Activated CD4-positive, CD25-positive, alpha-beta regulatory T cell treated with anti-CD3 and anti-CD28 coated beads, Interleukin-2, amount 50 U/mL, for 72 hours (primary cell): ENCODE measurements around the gene ISOC2.
A peak's percentile ranks its signal among the peaks of the same experiment; 100 is the strongest.
"Not testable (repeated sequence)": the region's sequence is repeated elsewhere in the genome, so short reads cannot be mapped to it uniquely, and the experiment has no call there.

Source experiments
- DNase-seq: peaks from one replicate; pipeline ENCODE4 v3.0.0; 2021

ISOC2 gene, protein sequence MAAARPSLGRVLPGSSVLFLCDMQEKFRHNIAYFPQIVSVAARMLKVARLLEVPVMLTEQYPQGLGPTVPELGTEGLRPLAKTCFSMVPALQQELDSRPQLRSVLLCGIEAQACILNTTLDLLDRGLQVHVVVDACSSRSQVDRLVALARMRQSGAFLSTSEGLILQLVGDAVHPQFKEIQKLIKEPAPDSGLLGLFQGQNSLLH

DNA sequence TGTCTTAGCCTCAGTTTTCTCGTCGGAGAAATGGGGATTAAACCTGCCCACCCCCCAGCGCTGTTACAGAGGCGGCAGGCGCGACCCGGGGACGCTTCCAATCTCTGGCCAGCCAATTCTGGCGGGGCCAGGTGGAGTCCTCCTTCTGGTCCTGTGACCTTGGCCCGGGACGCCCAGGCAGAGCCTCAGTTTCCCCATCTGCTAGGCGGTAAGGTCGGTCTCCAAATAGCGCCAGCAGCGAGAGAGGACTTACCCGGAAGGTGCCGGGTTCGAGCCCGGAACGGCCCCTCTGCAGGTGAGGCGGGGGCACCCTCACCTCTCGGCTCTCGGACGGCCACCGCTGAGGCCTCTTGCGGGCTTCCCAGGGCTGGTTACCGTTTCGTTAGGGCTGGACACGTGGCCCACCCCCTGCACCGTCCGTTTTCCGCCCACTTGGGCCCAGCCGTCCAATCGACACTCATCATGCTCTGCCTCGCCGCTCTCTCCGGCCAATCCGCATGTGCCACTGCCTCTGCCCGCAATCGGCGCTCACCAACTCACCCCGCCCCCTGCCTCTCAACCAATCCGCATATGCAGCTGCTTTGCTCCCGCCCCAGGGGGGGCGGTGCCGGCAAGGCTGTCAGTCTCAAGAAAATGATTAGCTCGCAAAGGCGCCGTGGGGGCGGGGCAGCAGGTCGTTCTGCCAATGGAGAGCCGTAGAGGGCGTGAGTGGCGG is at the start of gene ISOC2:
Gene ISOC2, minus strand, starts transcription at position 384 of the 715 bp plus-strand sequence. CDS start 5,156 bp downstream, outside the sequence.
- DNase-seq = peak; percentile 100

DNA sequence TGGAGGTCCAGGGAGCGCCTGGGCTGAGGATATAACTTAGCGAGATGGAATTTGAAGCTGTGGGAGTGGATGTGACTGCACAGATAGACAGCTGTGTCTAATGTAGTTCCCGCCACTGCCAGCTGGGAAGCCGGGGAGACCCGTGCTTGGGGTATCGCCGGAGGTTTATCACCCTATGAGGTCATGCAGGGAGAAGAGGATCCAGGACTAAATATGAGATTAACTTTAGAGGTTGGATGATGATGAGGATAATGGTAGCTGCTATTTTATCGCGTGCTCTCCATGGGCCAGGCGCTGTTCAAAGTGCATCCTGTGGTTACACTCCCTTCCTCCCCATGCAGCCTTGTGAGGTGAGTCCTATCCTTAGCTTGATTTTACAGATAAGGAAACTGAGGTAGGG is 46.7 kb upstream of the ISOC2 start:
- DNase-seq = no peak

DNA sequence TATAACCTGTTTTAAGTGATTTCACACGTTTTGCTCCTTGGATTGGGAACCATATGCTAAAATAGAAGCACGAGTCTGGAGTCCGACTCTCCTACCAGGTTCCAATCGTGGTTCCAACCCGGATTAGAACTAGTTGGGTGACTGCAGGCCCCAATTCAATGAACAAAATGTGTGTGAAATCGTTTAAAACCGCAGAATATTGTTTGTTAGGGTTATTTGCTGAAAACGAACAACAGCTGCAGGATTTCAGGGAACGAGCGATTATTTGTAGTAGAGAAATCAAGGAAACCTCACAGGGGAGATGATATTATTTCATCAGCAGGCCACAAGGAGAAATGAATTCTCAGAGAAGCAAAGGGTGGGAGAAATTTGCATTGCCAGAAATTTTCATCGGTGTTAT is 43.5 kb upstream of the ISOC2 start:
- DNase-seq = no peak

DNA sequence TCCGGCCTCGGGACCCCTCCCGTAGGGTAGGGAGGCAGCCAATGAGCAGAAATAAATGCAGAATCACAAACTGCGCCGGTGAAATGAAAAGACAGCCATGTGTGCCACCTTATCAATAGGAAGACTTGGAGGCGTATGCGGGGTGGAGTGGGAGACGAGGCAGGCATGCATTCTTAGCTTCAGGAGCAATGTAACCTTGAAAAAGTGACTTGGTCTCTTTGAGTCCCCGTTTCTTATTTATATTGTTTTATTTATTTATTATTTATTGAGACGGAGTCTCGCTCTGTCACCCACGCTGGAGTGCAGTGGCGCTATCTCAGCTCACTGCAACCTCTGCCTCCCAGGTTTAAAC is 42.8 kb upstream of the ISOC2 start:
- no peak for DNase-seq

DNA sequence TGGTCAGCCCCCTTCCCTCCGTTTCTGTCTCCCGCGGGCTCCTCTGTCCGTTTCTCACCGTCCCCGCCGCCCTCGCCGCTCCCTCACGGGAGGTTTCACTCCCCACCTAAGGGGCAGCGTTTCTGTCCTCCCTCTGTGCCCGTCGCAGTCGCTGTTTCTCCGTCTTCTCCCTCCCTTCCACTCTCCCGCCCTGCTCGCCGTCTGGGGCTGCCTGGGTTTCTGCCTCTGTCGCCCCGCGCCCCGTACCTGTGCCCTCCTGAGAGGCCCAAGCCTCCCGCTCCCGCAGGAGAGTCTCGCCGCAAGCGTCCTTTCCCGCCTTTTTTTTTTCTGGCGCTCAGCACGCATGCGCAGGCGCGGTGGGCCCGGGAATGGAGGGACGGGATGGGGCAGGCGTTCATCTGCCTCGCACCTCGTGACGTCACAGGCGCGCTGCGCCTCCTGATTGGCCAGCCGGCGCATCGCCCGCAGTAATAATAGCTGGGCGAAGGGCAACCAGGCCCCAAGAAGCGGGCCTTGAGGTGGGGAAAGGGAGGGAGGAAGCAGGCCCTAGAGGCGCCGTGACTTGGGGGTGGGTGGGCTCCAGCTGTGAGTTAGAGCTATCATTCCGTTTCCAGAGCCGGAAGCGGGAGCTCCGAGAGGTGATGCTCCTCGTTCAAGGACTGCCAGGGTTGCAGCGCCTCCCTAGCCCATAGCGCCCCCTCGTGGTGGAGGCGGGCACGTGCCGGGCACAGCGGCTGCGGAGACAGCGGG is 42.2 kb upstream of the ISOC2 start:
- peak; percentile 94 for DNase-seq

DNA sequence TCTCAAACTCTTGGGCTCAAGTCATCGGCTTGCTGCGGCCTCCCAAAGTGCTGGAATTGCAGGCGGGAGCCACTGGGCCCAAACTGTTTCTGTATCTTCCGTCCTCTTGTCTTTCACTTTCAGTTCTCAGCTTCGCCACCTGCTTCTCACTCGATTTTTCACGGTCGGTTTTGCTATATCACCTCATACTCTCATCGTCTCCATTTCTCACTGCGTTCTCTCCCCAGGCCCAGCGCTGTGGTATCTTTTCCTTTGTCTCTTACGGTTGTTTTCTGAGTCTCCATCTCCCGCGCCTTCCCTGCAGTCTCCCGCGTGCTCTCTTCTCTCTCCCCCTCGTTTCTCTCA is 41.7 kb upstream of the ISOC2 start:
- no peak for DNase-seq

DNA sequence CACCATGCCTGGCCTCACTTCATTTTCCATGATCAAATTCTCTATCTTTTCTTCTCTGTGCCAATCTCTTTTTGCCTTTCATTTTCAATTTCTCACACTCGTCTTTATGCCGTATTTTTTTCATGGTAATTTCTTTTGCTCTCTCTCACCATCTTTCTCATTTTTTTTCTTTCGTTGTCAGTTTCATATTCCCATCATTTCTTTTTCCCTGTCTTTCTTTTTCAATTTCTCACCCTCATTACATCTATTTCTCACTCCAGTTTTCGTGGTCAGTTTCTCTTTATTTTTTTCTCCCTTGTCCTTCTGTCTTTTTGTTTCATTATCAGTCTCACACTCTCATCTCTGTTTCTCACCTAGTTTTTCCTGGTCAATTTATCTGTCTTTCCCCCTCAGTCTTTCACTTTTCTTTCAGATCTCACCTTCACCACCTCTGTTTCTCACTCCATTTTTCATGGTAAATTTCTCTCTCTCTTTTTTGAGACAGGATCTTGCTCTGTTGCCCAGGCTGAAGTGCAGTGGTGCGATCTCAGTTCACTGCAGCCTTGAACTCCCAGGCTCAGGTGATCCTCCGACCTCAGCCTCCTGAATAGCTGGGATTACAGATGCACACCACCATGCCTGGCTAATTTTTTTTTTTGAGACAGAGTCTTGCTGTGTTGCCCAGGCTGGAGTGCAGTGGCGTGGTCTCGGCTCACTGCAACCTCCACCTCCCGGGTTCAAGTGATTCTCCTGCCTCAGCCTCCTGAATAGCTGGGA is 40.9 kb upstream of the ISOC2 start:
- DNase-seq = no peak

DNA sequence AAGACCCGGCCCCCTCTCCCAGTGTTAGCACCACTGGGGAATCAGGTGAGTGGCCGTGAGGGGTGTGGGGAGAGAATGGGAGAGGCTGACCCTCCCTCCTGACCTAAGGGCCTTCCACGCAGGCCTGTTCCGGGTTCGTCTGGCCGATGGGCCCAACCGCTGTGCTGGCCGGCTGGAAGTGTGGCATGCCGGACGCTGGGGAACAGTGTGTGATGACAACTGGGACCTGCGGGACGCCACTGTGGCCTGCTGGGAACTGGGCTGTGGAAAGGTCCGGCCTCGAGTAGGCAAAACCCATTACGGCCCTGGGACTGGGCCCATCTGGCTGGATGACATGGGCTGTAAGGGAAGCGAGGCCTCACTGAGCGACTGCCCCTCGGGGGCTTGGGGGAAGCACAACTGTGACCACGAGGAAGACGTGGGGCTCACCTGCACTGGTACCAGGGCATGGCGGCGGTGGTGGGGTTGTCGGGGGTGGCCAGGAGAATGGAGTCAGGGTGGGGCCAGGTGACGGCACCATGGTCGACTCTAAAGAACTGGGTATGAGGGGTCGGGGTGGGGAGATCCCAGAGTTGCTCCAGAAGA is 39.0 kb upstream of the ISOC2 start:
- no peak for DNase-seq

DNA sequence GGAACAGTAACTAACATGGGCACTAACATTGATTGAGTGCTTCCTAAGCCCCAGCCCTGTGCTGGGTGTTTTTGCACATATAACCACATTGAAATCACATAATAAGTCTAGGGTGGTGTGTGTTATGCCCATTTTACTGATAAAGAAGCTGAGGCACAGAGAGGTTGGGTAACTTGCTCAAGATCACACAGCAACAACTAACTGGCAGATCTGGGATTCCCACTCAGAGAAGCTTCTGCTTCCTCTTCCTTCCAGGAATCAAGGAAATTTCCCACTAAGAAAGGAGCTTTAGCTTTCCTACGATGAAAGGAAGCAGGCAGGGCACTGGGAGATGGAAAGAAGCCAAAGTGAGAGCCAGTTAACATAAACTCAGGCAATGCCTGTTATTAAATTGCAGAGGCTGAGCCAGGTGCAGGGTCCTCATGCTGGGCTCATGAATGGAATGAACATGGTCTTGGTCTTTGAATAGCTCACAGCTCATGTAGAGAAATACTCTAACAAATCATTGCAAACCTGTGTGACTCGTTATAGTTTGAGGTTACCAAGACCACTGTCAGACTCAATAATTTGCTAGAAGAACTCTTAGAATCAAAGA is 36.9 kb upstream of the ISOC2 start:
- no peak for DNase-seq

DNA sequence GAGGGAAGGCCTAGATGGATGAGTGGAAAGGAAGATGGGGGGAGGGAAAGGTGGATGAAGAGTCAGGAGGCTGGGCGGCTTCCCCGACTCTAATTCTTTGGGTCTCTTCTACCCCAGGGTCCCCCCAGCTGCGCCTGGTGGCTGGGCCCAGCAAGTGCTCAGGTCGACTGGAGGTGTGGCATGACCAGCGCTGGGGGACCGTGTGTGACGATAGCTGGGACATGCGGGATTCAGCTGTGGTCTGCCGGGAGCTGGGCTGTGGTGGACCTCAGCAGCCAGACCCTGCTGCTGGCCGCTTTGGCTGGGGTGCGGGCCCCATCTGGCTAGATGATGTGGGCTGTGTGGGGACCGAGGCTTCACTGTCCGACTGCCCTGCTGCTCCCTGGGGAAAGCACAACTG is 36.3 kb upstream of the ISOC2 start:
- DNase-seq = no peak

DNA sequence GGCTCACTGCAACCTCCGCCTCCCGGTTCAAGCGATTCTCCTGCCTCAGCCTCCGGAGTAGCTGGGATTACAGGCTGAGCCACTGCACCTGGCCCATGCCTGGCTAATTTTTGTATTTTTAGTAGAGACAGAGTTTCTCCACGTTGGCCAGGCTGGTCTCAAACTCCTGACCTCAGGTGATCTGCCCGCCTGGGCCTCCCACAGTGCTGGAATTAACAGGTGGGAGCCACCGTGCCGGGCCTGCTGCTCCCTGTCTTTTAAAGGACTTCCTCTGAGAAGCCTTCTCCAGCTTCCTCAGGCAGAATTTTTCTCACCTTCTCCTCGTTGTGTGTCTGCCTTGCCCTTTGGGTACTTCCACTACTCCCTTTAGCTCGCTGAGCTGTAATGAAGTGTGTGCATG is 35.4 kb upstream of the ISOC2 start:
- DNase-seq = not testable (repeated sequence)

DNA sequence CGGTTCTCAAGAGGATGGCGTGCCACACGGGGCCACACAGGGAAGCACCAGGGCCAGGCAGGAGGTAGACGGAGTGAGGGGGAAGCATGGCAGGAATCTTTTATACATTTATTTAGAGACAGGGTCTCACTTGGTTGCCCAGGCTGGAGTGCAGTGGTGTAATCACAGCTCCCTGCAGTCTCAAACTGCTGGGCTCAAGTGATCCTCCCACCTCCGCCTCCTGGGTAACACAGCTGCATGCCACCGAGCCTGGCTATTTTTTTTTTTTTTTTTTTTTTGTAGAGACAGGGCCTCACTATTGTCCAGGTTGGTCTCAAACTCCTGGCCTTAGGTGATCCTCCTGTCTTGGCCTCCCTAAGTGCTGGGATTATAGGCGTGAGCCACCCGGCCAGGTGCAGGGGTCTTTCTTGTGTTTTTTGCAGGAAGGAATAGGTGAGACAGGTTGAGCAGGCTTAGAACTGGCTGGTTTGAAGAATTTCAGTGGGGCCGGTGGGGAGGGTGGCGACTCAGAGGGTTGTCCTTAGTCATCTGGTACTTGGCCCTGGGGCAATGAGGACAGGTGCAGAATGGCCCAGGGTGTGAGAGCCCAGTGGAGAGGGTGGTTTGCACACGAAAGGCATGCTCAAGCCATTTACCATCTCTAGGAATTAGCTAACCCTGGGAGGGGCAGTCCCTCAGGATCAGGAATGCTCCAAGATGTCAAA is 34.4 kb upstream of the ISOC2 start:
- no peak for DNase-seq

DNA sequence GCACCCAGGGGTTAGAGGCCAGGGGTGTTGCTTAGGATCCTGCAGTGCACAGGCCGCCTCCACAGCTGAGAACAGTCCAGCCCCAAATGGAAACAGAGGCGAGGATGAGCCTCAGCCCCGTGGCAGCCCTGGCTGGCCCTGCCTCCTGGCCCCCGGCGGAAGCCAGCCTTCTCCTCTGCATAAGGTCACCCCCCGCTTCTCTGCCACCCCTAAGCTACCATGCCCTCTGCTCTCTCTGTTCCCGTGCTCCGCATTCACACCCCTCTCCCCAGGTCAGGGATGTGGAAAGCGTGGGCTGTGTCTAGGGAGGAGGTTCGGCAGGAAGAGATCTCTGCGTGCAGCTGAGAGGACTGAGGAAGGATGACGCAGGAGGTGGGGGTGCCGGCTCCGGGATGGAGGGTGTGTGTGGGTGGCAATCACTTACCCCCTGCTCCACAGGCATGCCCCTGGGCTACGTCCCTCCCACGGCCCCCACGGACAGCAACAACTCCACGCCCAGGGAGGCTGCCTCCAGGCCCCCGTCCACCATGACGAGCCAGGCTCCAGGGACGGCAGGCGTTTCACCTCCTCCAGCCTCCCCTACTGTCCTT is 32.8 kb upstream of the ISOC2 start:
- DNase-seq = no peak

DNA sequence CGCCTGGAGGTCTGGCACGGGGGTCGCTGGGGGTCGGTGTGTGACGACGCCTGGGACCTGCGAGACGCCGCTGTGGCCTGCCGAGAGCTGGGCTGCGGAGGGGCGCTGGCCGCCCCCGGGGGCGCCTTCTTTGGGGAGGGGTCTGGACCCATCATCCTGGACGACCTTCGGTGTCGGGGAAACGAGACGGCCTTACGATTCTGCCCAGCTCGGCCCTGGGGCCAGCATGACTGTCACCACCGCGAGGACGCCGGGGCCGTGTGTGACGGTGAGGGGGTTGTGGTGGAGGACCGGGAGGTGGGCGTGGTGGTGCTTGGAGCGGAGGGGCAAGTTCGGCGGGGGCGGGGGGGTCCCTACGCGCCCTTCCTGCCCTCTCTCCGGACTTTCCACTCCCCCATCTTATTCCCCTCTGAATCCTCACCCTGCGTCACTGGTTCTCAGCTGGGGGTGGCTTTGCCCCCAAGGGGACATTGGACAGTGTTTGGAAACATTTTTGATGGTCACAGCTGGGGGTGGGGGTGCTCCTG is 32.3 kb upstream of the ISOC2 start:
- no peak for DNase-seq

DNA sequence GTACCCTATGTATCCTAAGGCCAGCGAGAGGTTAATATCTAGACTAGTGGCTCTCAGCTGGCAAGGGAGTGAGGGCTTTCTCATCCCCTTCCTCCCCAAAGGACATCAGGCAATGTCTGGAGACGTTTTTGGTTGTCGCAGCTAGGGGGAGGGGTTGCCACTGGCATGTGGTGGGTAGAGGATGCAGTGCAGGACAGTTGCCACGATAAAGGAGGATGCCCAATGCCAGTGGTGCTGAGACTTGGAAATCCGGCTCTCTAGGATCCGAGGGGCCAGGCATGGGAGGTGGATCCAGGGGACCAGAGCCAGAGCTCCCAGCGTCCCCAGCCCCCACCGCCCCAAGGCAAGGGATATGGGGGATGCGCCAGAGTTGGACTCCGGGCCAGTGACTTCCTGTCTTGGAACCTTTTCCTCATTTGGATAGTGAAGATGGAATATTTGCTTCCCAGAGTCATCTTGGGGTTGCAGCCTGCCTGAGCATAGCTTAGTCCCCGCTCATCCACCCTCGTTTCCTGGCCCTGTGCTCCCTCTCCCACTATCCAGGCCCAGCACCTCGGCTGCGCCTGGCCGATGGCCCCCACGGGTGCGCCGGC is 31.7 kb upstream of the ISOC2 start:
- no peak for DNase-seq

DNA sequence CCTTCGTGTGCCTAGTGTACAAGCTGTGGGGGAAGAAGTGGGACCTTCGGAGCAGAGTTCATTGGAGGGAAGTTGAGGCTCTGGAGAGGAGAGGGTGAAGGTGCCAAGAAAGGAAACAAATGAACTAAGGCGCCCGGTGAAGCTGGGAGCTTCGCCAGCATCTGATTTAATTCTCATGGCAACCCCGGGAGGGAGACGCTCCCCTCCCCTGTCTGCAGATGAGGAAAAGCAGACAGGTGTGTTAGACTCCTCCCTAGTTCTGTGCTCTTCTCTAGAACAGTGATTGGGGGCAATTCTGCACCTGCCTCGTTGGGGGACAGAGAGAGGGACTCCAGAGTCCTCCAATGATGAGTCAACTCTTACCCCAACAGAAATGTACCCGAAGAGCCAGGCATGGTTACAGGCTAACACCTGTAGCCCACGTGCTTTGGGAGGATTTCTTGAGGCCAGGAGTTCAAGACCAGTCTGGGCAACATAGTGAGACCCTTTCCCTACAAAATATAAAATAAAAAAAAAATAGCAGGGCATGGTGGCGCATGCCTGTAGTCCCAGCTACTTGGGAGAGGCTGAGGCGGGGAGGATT is 31.0 kb upstream of the ISOC2 start:
- DNase-seq = no peak

DNA sequence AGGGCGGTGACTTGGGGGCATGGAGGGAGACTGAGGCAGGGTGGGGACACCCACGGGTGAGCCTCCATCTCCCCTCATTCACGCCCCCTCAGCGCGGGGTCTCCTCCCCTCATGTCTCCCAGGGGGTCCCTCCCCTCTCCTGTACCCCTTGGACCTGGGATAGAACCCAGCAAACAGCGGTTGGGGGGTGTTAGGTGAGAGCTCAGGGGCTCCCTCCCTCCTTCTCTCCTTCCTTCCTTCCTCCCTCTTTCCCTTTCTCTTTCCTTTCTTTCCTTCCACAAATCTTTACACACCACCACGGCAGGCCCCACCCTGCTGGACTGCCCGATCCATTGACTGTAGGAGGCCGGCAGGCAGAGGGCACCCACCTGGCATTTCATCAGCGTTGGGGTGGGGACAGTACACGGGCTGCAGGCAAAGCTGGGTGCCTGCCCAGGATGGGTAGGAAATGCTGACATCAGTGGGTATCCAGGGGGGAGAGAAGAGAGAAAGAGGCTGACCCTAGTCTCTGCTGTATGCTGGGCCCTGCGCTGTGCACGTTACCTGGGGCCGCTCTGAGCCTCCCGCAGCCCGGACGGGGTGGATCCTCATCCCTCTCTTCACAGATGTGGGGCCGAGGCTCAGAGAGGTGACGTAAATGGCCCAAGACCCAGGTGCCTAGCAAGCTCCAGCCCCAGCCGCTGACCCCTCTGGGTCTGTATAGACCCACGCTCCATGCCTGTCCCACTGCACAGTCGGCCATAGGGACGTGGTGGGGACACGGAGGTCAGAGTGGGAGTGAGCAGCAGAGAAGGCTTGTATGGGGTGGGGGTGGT is 30.3 kb upstream of the ISOC2 start:
- no peak for DNase-seq

DNA sequence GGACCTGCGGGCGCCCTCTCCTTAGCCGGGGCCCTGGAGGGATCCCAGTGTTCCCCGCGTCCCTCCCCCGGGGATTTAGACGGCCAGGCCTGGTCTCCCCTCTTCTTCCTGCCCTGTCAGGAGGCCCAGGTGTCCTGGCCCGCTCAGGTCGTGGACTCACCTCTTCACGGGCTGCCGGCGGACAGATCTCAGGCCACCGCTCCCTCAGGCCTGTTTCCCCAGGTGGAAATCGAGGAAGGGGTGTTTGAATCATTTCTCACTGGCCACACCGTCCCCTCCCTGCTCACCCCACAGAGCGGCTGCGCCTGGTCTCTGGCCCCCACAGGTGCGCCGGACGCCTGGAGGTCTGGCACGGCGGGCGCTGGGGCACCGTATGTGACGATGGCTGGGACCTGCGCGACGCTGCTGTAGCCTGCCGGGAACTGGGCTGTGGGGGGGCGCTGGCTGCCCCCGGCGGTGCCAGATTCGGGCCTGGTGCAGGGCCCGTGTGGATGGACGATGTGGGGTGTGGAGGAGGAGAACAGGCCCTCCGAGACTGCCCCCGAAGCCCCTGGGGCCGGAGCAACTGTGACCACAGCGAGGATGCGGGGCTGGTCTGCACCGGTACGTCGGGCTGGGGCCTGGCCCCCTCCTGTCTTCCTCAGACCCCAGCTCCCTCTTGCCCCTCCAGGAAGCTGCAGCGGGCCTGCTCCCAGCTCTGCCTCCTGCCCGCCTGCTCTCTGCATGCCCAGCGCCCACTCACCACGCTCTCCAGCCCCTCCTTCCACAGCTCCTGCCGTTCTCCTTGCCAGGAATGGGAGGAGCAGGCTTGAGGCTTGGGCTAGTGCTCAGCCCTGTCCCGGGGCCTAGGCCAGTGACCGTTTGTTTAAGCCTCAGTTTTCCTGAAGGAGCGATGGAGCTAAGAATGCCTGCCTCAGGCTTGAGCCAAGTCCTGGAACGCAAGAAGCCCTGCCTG is 29.3 kb upstream of the ISOC2 start:
- DNase-seq = no peak
